ENCODE measurements around the gene RPS6KA5.

DNA sequence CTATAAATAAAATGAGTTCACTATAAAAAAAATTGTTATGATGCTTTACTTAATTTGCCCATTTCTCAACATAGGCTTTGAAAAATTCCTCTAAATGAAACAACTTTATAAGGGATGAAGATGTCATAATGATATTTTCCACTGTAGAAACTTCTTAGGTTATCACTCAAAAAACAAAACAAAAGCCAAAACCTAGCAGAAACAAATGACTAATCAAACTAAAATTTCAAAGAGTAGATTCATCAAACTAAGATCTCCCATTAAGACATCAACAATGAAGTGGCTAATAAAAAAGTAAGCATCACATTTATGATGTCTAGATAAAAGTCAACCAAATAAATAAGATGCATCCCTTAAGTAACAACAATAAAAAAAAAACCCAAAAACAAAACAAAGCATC, 207.3 kb downstream of the RPS6KA5 start:
- TF ChIP-seq, protein P1, sequence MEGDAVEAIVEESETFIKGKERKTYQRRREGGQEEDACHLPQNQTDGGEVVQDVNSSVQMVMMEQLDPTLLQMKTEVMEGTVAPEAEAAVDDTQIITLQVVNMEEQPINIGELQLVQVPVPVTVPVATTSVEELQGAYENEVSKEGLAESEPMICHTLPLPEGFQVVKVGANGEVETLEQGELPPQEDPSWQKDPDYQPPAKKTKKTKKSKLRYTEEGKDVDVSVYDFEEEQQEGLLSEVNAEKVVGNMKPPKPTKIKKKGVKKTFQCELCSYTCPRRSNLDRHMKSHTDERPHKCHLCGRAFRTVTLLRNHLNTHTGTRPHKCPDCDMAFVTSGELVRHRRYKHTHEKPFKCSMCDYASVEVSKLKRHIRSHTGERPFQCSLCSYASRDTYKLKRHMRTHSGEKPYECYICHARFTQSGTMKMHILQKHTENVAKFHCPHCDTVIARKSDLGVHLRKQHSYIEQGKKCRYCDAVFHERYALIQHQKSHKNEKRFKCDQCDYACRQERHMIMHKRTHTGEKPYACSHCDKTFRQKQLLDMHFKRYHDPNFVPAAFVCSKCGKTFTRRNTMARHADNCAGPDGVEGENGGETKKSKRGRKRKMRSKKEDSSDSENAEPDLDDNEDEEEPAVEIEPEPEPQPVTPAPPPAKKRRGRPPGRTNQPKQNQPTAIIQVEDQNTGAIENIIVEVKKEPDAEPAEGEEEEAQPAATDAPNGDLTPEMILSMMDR (conservative IDR thresholded peaks at IDR 0.05; ENCODE audit: low read depth, low read length) = no peak
- TF ChIP-seq EZH2phosphoT487 (IDR thresholded peaks at IDR 0.05; ENCODE audit: borderline replicate concordance, low read length) (no peak), EZH2 (IDR thresholded peaks at IDR 0.05; ENCODE audit: low read length, unreplicated experiment) (no peak)

Data from PC-3 (cell line).